ENCODE data around the gene FAM20A. TPM values are rescaled to one million over a fixed set of nuclear protein-coding genes. Genes with fewer than 3 reads are reported as not detected.

FAM20A gene
- total RNA-seq, 1 experiment from 2014 or later = 0.11 TPM

- H4K20me1 ChIP-seq (ENCODE audit: low read length) = no peaks in the 10 kb centered on the region
- no peaks in the 10 kb centered on the region for H3K9me3 ChIP-seq (ENCODE audit: low read length)
- no peaks in the 10 kb centered on the region for H3K79me2 ChIP-seq (ENCODE audit: low read length)
- no peaks in the 10 kb centered on the region for H3F3A ChIP-seq (ENCODE audit: low read length, unreplicated experiment)
- no peak overlapping the region for H3K4me3 ChIP-seq (ENCODE audit: low read length)
- intact Hi-C loops (cut with micrococcal nuclease) = loop anchor here (1.0 to 2.0 kb wide), 2 partner anchors 12 to 64 kb away; no protein-coding TSS in a partner anchor
- H3K27ac ChIP-seq (ENCODE audit: low read length) = peak overlapping the region; percentile 24
- CTCF ChIA-PET = no interaction called here
- ATAC-seq (peak; percentile 83), DNase-seq (peak; percentile 58)
- H3K36me3 ChIP-seq (ENCODE audit: low read depth, low read length) = no peaks in the 10 kb centered on the region
- no peak overlapping the region for H2AFZ ChIP-seq (ENCODE audit: low read length)
- H3K9me2 ChIP-seq (replicated peaks; ENCODE audit: low read length) = no peaks in the 10 kb centered on the region
- peaks cover 4% of the 10 kb centered on the region; the same call in 1 of the 2 replicates for H3K4me1 ChIP-seq (ENCODE audit: insufficient read depth, low read length)
- H3K9ac ChIP-seq (ENCODE audit: low read length) = no peak overlapping the region
- TF ChIP-seq EZH2phosphoT487 (IDR thresholded peaks at IDR 0.05; ENCODE audit: borderline replicate concordance, low read length) (no peak), EZH2 (IDR thresholded peaks at IDR 0.05; ENCODE audit: low read length, unreplicated experiment) (no peak), CTCF (conservative IDR thresholded peaks at IDR 0.05; ENCODE audit: low read depth, low read length) (no peak)
- POLR2A ChIA-PET (ENCODE audit: unreplicated experiment) = interaction anchor here (0.6 kb wide), 1 partner anchor 312 kb away, joined by 5 read pairs; no protein-coding TSS in a partner anchor
- no peak overlapping the region for H3K4me2 ChIP-seq (ENCODE audit: low read length)
- H3K27me3 ChIP-seq (ENCODE audit: low read length) = peaks cover 22% of the 10 kb centered on the region
- BruUV-seq (replicated peaks) = no TSS peak
Measured at GRCh38 chr17:68599091-68599490, 2.1 kb downstream of the FAM20A start.

GRCh38 chr17:68598545-68598961, 2.6 kb downstream of the FAM20A start:
- Histone ChIP-seq H3K36me3 (ENCODE audit: low read depth, low read length) (no peaks in the 10 kb centered on the region), H3K27me3 (ENCODE audit: low read length) (peaks cover 22% of the 10 kb centered on the region), H3K9ac (ENCODE audit: low read length) (no peak overlapping the region), H3K79me2 (ENCODE audit: low read length) (no peaks in the 10 kb centered on the region), H3K27ac (ENCODE audit: low read length) (peak overlapping the region; percentile 24), H3F3A (ENCODE audit: low read length, unreplicated experiment) (no peaks in the 10 kb centered on the region), H3K4me2 (ENCODE audit: low read length) (no peak overlapping the region), H3K9me3 (ENCODE audit: low read length) (no peaks in the 10 kb centered on the region), H4K20me1 (ENCODE audit: low read length) (no peaks in the 10 kb centered on the region), H3K9me2 (replicated peaks; ENCODE audit: low read length) (no peaks in the 10 kb centered on the region), H3K4me3 (ENCODE audit: low read length) (no peak overlapping the region), H2AFZ (ENCODE audit: low read length) (no peak overlapping the region), H3K4me1 (ENCODE audit: insufficient read depth, low read length) (peaks cover 4% of the 10 kb centered on the region; the same call in 1 of the 2 replicates)
- no TSS peak for BruUV-seq (replicated peaks)
- CTCF ChIA-PET = no interaction called here
- ATAC-seq (no peak), DNase-seq (no peak)
- intact Hi-C loops (cut with micrococcal nuclease) = loop anchor here (2.0 kb wide), 1 partner anchor 64 kb away; no protein-coding TSS in a partner anchor
- POLR2A ChIA-PET (ENCODE audit: unreplicated experiment) = interaction anchor here (0.6 kb wide), 1 partner anchor 311 kb away, joined by 5 read pairs; no protein-coding TSS in a partner anchor
- TF ChIP-seq CTCF (conservative IDR thresholded peaks at IDR 0.05; ENCODE audit: low read depth, low read length) (no peak), EZH2 (IDR thresholded peaks at IDR 0.05; ENCODE audit: low read length, unreplicated experiment) (no peak), EZH2phosphoT487 (IDR thresholded peaks at IDR 0.05; ENCODE audit: borderline replicate concordance, low read length) (no peak)

- Histone ChIP-seq H3K4me1 (ENCODE audit: insufficient read depth, low read length) (peaks cover 4% of the 10 kb centered on the region; the same call in 1 of the 2 replicates), H3K4me3 (ENCODE audit: low read length) (no peak overlapping the region), H3K9ac (ENCODE audit: low read length) (no peak overlapping the region), H3K4me2 (ENCODE audit: low read length) (no peak overlapping the region), H3F3A (ENCODE audit: low read length, unreplicated experiment) (no peaks in the 10 kb centered on the region), H4K20me1 (ENCODE audit: low read length) (no peaks in the 10 kb centered on the region), H3K79me2 (ENCODE audit: low read length) (no peaks in the 10 kb centered on the region), H3K27ac (ENCODE audit: low read length) (no peak overlapping the region), H3K27me3 (ENCODE audit: low read length) (peaks cover 22% of the 10 kb centered on the region), H3K9me2 (replicated peaks; ENCODE audit: low read length) (no peaks in the 10 kb centered on the region), H3K36me3 (ENCODE audit: low read depth, low read length) (no peaks in the 10 kb centered on the region), H3K9me3 (ENCODE audit: low read length) (no peaks in the 10 kb centered on the region), H2AFZ (ENCODE audit: low read length) (no peak overlapping the region)
- TF ChIP-seq CTCF (conservative IDR thresholded peaks at IDR 0.05; ENCODE audit: low read depth, low read length) (no peak), EZH2phosphoT487 (IDR thresholded peaks at IDR 0.05; ENCODE audit: borderline replicate concordance, low read length) (no peak)
- ATAC-seq (no peak), DNase-seq (no peak)
- no TSS peak for BruUV-seq (replicated peaks)
- ChIA-PET CTCF (no interaction called here), POLR2A (ENCODE audit: unreplicated experiment) (no interaction called here)
- intact Hi-C loops (cut with micrococcal nuclease) = loop anchor here (2.0 kb wide), 1 partner anchor 63 kb away; no protein-coding TSS in a partner anchor
Measured at GRCh38 chr17:68598074-68598473, 3.1 kb downstream of the FAM20A start.
